AG08396 (cell line): ENCODE measurements around the gene DGCR2.
"Not testable (repeated sequence)": the region's sequence is repeated elsewhere in the genome, so short reads cannot be mapped to it uniquely, and the experiment has no call there.

Experiments
- DNase-seq: peaks from one replicate; pipeline ENCODE4 v3.0.0; 2012; ENCODE audit warnings: low spot score, mixed read lengths

Gene DGCR2

GRCh38 chr22:19042285-19043120, 79.7 kb downstream of the DGCR2 start:
- no peak for DNase-seq

GRCh38 chr22:19041704-19042074, 80.5 kb downstream of the DGCR2 start:
- no peak for DNase-seq

GRCh38 chr22:19040888-19041703, 81.1 kb downstream of the DGCR2 start:
- DNase-seq: no peak

GRCh38 chr22:19040391-19040861, 81.8 kb downstream of the DGCR2 start:
- DNase-seq: no peak

- DNase-seq: no peak
These were observed 82.4 kb downstream of the DGCR2 start for GRCh38 chr22:19039796-19040280.

- no peak for DNase-seq
These were observed 82.8 kb downstream of the DGCR2 start for GRCh38 chr22:19039448-19039780.

- no peak for DNase-seq
These were observed 83.3 kb downstream of the DGCR2 start for GRCh38 chr22:19038728-19039447.

GRCh38 chr22:19038164-19038546, 84.1 kb downstream of the DGCR2 start:
- no peak for DNase-seq

GRCh38 chr22:19037282-19038163, 84.7 kb downstream of the DGCR2 start:
- DNase-seq: no peak

- DNase-seq: no peak
These were observed 85.5 kb downstream of the DGCR2 start for GRCh38 chr22:19036523-19037273.

GRCh38 chr22:19036229-19036522, 86.0 kb downstream of the DGCR2 start:
- no peak for DNase-seq

GRCh38 chr22:19035474-19036228, 86.6 kb downstream of the DGCR2 start:
- no peak for DNase-seq

- DNase-seq: not testable (repeated sequence)
These were observed 87.1 kb downstream of the DGCR2 start for GRCh38 chr22:19035126-19035473.

GRCh38 chr22:19034724-19035120, 87.5 kb downstream of the DGCR2 start:
- not testable (repeated sequence) for DNase-seq

GRCh38 chr22:19034031-19034723, 88.0 kb downstream of the DGCR2 start:
- peak; percentile 1 for DNase-seq

GRCh38 chr22:19033568-19033905, 88.7 kb downstream of the DGCR2 start:
- not testable (repeated sequence) for DNase-seq

GRCh38 chr22:19032898-19033567, 89.2 kb downstream of the DGCR2 start:
- DNase-seq: not testable (repeated sequence)

- DNase-seq: not testable (repeated sequence)
These were observed 89.9 kb downstream of the DGCR2 start for GRCh38 chr22:19032156-19032785.

GRCh38 chr22:19030889-19031252, 91.3 kb downstream of the DGCR2 start:
- DNase-seq: not testable (repeated sequence)
